GM12891 (cell line): ENCODE data around the gene WDR82.
"Not testable (repeated sequence)": the region's sequence is repeated elsewhere in the genome, so short reads cannot be mapped to it uniquely, and the experiment has no call there.

Experiments
- DNase-seq: peaks from one replicate; pipeline ENCODE4 v3.0.0; 2011; ENCODE audit warnings: low spot score; ENCODE audit not compliant: insufficient read length
- FAIRE-seq: peaks from 2 replicates; lab custom pipeline; 2011; peaks lifted over from hg19 to GRCh38; lab: Jason Lieb, UNC
- PAX5 ChIP-seq: IDR thresholded peaks from 2 replicates; pipeline ENCODE4 v1.6.1; 2011; ENCODE audit warnings: low read length, moderate library complexity, mild to moderate bottlenecking; ENCODE audit not compliant: insufficient read depth, severe bottlenecking
- POLR2A ChIP-seq: IDR thresholded peaks from 2 replicates; pipeline ENCODE4 v1.6.1; 2011; ENCODE audit warnings: low read depth, low read length, control low read depth
- POLR2AphosphoS5 ChIP-seq: IDR thresholded peaks from 2 replicates; pipeline ENCODE4 v1.6.1; 2011; ENCODE audit warnings: low read depth, low read length, control low read depth
- POU2F2 ChIP-seq: IDR thresholded peaks from 2 replicates; pipeline ENCODE4 v1.6.1; 2011; ENCODE audit warnings: low read depth, mild to moderate bottlenecking, control low read depth, low read length, moderate library complexity
- SPI1 ChIP-seq: IDR thresholded peaks from 2 replicates; pipeline ENCODE4 v1.6.1; 2011; ENCODE audit warnings: low read depth, low read length, control low read depth
- TAF1 ChIP-seq: IDR thresholded peaks from 2 replicates; pipeline ENCODE4 v1.6.1; 2011; ENCODE audit warnings: low read depth, low read length, control low read depth

Gene WDR82

GRCh38 chr3:52277071-52277964 is 1.1 kb downstream of the WDR82 start:
- peak; percentile 65 for TF ChIP-seq TAF1
- peak; percentile 73; the same call in 1 of the 2 replicates for TF ChIP-seq POLR2AphosphoS5
- TF ChIP-seq PAX5: no peak
- no peak for TF ChIP-seq POU2F2
- TF ChIP-seq SPI1: no peak
- TF ChIP-seq POLR2A: peak; percentile 77
- DNase-seq (no peak), FAIRE-seq (peak; percentile 78)

- DNase-seq: not testable (repeated sequence)
Measured at GRCh38 chr3:52274781-52275180, 3.7 kb downstream of the WDR82 start.

GRCh38 chr3:52272831-52273230 is 5.6 kb downstream of the WDR82 start:
- DNase-seq (no peak), FAIRE-seq (no peak)
- no peak for TF ChIP-seq POLR2A
- no peak for TF ChIP-seq POLR2AphosphoS5
- TF ChIP-seq SPI1: no peak
- no peak for TF ChIP-seq POU2F2
- TF ChIP-seq TAF1: no peak
- TF ChIP-seq PAX5: no peak

More at GRCh38 chr3:52274781-52275180, 3.7 kb downstream of the WDR82 start:
- not testable (repeated sequence) for FAIRE-seq

GRCh38 chr3:52272172-52272571 is 6.3 kb downstream of the WDR82 start:
- DNase-seq, FAIRE-seq: not testable (repeated sequence)

GRCh38 chr3:52270252-52270754 is 8.1 kb downstream of the WDR82 start:
- TF ChIP-seq SPI1 (no peak), TAF1 (no peak), PAX5 (no peak), POLR2AphosphoS5 (no peak), POLR2A (no peak), POU2F2 (no peak)
- FAIRE-seq (no peak), DNase-seq (no peak)

GRCh38 chr3:52269776-52270175 is 8.7 kb downstream of the WDR82 start:
- DNase-seq (no peak), FAIRE-seq (no peak)
- no peak for TF ChIP-seq POU2F2
- TF ChIP-seq TAF1: no peak
- no peak for TF ChIP-seq PAX5
- no peak for TF ChIP-seq POLR2AphosphoS5
- no peak for TF ChIP-seq POLR2A
- TF ChIP-seq SPI1: no peak

DNA sequence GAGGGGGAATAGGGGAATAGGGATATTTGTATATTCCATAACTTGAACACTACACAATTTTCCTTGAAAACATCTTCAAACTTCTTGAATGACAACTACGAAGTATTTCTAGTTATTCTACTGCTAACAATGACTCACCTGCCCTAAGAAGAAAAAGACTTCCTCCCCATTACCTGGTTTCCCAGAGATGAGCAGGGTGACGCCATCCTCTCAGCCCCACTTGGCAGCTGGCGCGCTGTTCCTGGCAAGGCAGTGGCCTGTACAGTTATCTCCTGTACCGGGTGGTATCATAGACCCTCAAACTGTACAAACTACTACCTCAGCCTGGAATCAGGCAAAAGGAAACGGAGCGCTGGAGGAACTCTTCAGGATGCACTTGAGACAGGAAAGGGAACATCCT is 10.4 kb downstream of the WDR82 start:
- DNase-seq: no peak
- FAIRE-seq: no peak
- no peak for TF ChIP-seq SPI1
- no peak for TF ChIP-seq POU2F2
- TF ChIP-seq TAF1: no peak
- TF ChIP-seq POLR2AphosphoS5: no peak
- TF ChIP-seq POLR2A: no peak
- no peak for TF ChIP-seq PAX5

- no peak for TF ChIP-seq POU2F2
- TF ChIP-seq POLR2AphosphoS5: no peak
- TF ChIP-seq PAX5: no peak
- no peak for TF ChIP-seq SPI1
- TF ChIP-seq TAF1: no peak
- no peak for TF ChIP-seq POLR2A
- DNase-seq (no peak), FAIRE-seq (no peak)
Measured at GRCh38 chr3:52265387-52265786, 13.1 kb downstream of the WDR82 start.

GRCh38 chr3:52262447-52262846 is 16.0 kb downstream of the WDR82 start:
- FAIRE-seq: no peak
- TF ChIP-seq POLR2A (no peak), SPI1 (no peak), PAX5 (no peak), POLR2AphosphoS5 (no peak)
- DNase-seq: no peak

- TF ChIP-seq POLR2AphosphoS5 (no peak), TAF1 (no peak), SPI1 (no peak), POLR2A (no peak), POU2F2 (no peak)
- FAIRE-seq: no peak
- DNase-seq: no peak
Measured at GRCh38 chr3:52259448-52259847, 19.0 kb downstream of the WDR82 start.
